ENCODE data around the gene ZDHHC11.
"Not testable (repeated sequence)": the region's sequence is repeated elsewhere in the genome, so short reads cannot be mapped to it uniquely, and the experiment has no call there.

DNA sequence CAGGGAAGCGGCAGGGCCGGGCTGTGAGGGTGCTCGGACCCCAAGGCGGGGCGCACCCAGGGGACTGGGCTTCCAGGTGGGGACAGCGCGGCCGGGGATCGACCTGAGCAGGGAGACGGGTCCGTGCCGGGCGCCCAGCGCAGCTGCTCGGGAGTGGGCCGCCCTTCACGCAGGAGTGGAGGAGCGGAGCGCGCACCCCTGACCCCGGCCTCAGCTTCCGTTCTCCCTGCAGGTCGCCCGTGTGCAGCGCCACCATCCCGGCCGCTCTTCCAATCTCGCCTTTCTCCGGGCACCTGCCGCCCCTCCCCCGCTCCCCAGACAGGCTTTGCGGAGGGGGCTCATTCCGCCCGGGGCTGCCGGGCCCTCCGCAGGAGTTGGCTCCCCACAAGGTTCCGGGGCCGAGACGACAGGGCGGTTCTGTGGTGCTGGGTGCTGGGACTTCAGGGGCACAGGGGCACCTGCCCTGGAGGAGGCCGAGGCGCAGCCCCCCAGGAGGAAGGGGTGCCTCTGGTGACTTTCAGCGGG, 65.5 kb downstream of the ZDHHC11 start:
- not testable (repeated sequence) for TF ChIP-seq POLR2AphosphoS5 (IDR thresholded peaks at IDR 0.05; ENCODE audit: low read depth); CTCF (IDR thresholded peaks at IDR 0.05; ENCODE audit: insufficient read depth, low read length); REST (IDR thresholded peaks at IDR 0.05; ENCODE audit: insufficient replicate concordance, low read depth)
